GM18951 (cell line): ENCODE data around the gene ERLEC1.

Source experiments
- POLR2A ChIP-seq: IDR thresholded peaks from 4 replicates; pipeline ENCODE4 v1.6.1; 2011; ENCODE audit warnings: mild to moderate bottlenecking; ENCODE audit not compliant: insufficient read length, insufficient read depth; ENCODE audit errors: extremely low read depth
- in situ Hi-C: fragments of 300-500 bp; cut with MboI; formaldehyde crosslinking; loops from one replicate; pipeline ENCODE4 v1.12.0; 2022; ENCODE audit warnings: low sequenced_read_pairs, mixed read lengths, inconsistent platforms; ENCODE audit not compliant: unreplicated experiment

Gene ERLEC1

DNA sequence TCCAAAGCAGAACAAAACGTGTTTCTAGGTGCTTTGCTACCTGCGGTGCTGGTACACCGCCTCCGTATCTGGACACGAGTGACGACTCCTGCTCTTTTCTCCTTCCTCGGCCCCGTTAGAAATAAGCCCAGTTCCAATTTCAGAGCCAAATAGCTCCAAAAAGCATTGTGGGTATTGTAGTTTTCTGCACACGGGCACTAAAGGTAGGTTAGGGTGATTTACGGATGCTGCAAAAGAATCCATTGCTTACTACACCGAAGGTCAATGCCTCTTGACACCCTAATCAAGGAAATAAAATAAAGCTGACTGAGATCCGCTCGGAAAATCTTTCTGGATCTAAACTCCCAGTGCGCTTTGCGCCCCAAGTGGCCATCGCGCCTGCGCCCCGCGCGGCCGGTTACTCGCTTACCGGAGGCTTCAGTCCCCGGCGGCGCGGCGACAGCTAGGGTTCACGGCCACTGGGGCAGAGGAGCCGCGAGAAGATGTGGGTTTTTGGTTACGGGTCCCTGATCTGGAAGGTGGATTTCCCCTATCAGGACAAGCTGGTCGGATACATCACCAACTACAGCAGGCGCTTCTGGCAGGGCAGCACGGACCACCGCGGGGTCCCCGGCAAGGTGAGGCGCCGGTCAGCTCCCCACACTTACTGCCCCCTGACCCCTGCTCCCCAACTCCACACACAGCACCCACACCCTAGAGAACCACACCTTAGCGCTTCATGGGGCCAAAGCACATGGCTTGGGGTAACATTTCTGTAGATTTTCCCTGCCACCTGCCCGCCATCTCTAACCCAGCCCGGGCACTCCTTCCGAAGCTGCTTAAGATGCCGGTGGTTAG lies 19.2 kb upstream of the ERLEC1 start, which contains the start of gene CHAC2:
Gene CHAC2 (plus strand): TSS at position 400 of the 837 bp plus-strand sequence. CDS start 83 bp downstream, at position 483.
- in situ Hi-C loops: no loop called here
- peak; percentile 83 for TF ChIP-seq POLR2A

GRCh38 chr2:53768242-53768542 lies 18.7 kb upstream of the ERLEC1 start:
- TF ChIP-seq POLR2A: no peak
- in situ Hi-C loops: no loop called here

DNA sequence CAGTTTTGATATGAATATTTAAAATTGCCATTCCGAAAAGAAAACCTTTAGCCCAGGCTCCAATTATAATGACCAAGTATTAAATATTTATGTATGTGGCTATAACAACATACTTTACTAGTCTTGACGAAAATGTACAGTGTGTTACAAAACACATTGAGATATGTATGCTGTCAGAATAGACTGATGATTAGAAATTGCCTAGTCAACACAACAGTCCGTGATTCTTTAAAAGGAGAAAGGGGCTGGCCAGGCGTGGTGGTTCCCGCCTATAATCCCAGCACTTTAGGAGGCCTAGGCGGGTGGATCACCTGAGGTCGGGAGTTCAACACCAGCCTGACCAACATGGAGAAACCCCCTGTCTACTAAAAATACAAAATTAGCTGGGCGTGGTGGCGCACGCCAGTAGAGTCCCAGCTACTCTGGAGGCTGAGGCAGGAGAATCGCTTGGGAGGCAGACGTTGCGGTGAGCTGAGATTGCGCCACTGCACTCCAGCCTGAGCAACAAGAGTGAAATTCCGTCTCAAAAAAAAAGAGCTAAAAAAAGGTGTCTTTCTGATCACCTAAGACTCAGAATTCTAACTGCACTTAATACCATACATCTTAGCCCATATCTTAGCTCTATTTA lies 17.4 kb upstream of the ERLEC1 start:
- no peak for TF ChIP-seq POLR2A
- in situ Hi-C loops: no loop called here

- TF ChIP-seq POLR2A: no peak
- in situ Hi-C loops: no loop called here
Observed at GRCh38 chr2:53770264-53770663, 16.6 kb upstream of the ERLEC1 start.

GRCh38 chr2:53777134-53777533 lies 9.7 kb upstream of the ERLEC1 start:
- TF ChIP-seq POLR2A: no peak
- in situ Hi-C loops: no loop called here

DNA sequence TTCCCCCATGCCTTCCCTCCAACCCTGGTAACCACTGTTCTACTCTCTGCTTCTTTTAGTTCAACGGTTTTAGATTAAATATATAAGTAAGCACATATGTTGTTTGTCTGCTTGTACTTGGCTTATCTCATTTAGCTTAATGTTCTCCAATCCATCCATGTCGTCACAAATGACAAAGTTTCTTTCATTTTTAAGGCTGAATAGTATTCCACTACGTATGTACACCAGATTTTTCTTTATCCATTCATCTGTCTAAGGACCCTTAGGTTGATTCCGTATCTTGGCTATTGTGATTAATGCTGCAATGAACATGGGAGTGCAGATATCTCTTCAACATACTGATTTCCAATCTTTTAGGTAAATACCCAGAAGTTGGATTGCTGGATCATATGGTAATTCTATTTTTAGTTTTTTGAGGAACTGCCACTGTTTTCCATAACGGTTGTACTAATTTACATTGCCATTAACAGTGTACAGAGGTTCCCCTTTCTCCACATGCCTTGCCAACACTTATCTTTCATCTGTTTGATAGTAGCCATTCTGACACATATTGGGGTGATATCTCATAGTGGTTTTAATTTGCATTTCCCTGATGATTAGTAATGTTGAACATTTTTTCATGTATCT lies 8.2 kb upstream of the ERLEC1 start:
- in situ Hi-C loops: no loop called here
- TF ChIP-seq POLR2A: no peak

- in situ Hi-C loops: no loop called here
- no peak for TF ChIP-seq POLR2A
Observed at GRCh38 chr2:53780056-53780455, 6.8 kb upstream of the ERLEC1 start.

DNA sequence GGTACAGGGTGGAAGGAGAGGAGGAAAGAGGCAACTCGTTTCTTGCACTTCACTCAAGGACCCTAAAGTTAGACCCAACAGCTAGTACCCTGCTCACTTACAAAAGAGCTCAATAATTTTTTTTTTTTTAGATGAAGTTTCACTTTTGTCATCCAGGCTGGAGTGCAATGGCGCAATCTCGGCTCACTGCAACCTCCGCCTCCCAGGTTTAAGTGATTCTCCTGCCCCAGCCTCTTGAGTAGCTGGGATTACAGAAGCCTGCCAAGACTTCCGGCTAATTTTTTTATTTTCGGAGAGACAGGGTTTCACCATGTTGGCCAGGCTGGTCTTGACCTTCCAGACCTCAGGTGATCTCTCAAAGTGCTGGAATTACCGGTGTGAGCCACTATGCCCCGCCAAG lies 4.2 kb upstream of the ERLEC1 start:
- in situ Hi-C loops: no loop called here
- TF ChIP-seq POLR2A: no peak

GRCh38 chr2:53784436-53784835 lies 2.4 kb upstream of the ERLEC1 start:
- no peak for TF ChIP-seq POLR2A
- in situ Hi-C loops: no loop called here

DNA sequence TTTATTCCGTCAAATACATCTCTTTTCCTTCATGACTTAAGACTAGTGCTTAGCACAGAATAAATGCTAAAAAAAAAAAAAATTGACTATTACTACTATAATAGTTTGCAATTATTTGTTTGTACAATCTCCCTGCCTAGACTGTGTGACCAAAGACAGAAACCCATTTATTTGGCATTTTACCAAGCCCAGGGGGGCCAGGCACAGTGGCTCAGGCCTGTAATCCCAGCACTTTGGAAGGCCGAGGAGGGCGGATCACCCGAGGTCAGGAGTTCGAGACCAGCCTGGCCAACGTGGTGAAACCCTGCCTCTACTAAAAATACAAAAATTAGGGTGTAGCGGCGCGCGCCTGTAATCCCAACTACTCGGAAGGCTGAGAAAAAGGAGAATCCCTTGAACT lies 1.5 kb upstream of the ERLEC1 start:
- TF ChIP-seq POLR2A: no peak
- in situ Hi-C loops: no loop called here

- no peak for TF ChIP-seq POLR2A
- in situ Hi-C loops: no loop called here
Observed at GRCh38 chr2:53786352-53786704, 516 bp upstream of the ERLEC1 start.

DNA sequence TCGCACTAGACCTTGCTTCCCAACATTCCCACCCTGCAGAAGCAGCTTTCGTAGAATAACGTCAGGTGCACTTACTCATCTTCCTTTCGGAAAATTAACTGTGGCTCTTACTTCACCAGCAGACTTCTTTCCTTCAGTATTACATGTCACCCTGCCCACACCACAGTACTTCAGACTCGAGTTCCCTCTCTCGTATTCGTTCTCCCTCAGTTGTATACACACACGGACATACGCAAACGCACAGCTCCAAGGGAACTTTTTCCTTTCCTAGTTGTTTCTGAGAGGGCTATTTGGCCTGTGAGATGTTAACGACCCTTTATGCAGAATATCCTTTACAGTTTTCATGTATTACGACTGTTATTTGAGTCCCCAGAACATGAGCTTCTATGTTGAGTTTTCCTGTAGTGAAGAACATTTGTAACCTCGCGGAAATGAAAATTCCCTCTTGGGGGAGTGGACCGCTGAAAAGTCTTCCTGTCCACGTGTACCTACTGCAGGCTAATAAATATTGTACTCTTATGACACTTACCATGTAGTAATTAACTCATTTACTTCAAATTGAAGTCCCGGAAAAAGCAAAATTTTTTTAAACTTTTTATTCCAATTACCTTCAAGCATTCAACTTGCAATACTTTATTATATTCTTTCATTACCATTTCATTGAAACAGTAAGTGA lies 908 bp downstream of the ERLEC1 start:
- in situ Hi-C loops: no loop called here
- no peak for TF ChIP-seq POLR2A

- in situ Hi-C loops: no loop called here
- TF ChIP-seq POLR2A: no peak
Observed at GRCh38 chr2:53793261-53793660, 6.4 kb downstream of the ERLEC1 start.
